SK-N-DZ (cell line): ENCODE results near the gene SERINC1.

Experiments used
- DNase-seq: peaks from one replicate; pipeline ENCODE4 v3.0.0-alpha.2; 2015; ENCODE audit warnings: low spot score

SERINC1 gene

GRCh38 chr6:122438975-122439374 is 32.6 kb downstream of the SERINC1 start:
- DNase-seq: no peak

GRCh38 chr6:122432816-122433215 is 38.8 kb downstream of the SERINC1 start:
- no peak for DNase-seq

GRCh38 chr6:122431780-122432179 is 39.8 kb downstream of the SERINC1 start:
- no peak for DNase-seq

GRCh38 chr6:122429323-122429722 is 42.3 kb downstream of the SERINC1 start:
- DNase-seq: no peak

- no peak for DNase-seq
Measured at GRCh38 chr6:122428781-122429180, 42.8 kb downstream of the SERINC1 start.

- DNase-seq: no peak
Measured at GRCh38 chr6:122426597-122426996, 45.0 kb downstream of the SERINC1 start.

- DNase-seq: no peak
Measured at GRCh38 chr6:122423734-122424133, 47.9 kb downstream of the SERINC1 start.

GRCh38 chr6:122422614-122423267 is 48.9 kb downstream of the SERINC1 start:
- DNase-seq: no peak

GRCh38 chr6:122422003-122422402 is 49.6 kb downstream of the SERINC1 start:
- DNase-seq: no peak

GRCh38 chr6:122416825-122417224 is 54.8 kb downstream of the SERINC1 start:
- DNase-seq: no peak

- DNase-seq: no peak
Measured at GRCh38 chr6:122412001-122412400, 59.6 kb downstream of the SERINC1 start.

GRCh38 chr6:122408702-122409458 is 62.7 kb downstream of the SERINC1 start:
- DNase-seq: no peak

- DNase-seq: no peak
Measured at GRCh38 chr6:122408240-122408639, 63.4 kb downstream of the SERINC1 start.

- peak; percentile 36 for DNase-seq
Measured at GRCh38 chr6:122407712-122408111, 63.9 kb downstream of the SERINC1 start.

GRCh38 chr6:122406187-122406586 is 65.4 kb downstream of the SERINC1 start:
- DNase-seq: no peak

- no peak for DNase-seq
Measured at GRCh38 chr6:122405417-122405816, 66.2 kb downstream of the SERINC1 start.

GRCh38 chr6:122404444-122404843 is 67.2 kb downstream of the SERINC1 start:
- no peak for DNase-seq

- no peak for DNase-seq
Measured at GRCh38 chr6:122401104-122401503, 70.5 kb downstream of the SERINC1 start.

GRCh38 chr6:122400462-122401089 is 71.0 kb downstream of the SERINC1 start:
- no peak for DNase-seq

- DNase-seq: no peak
Measured at GRCh38 chr6:122400121-122400450, 71.5 kb downstream of the SERINC1 start.

- DNase-seq: peak; percentile 97
Measured at GRCh38 chr6:122399348-122400120, 72.1 kb downstream of the SERINC1 start, which contains the start of gene HSF2. Gene HSF2 (plus strand): TSS chr6:122399652. CDS start chr6:122399738, 86 bp downstream.

- no peak for DNase-seq
Measured at GRCh38 chr6:122399055-122399347, 72.6 kb downstream of the SERINC1 start.
